ENCODE measurements around the gene UCP2.

- TF ChIP-seq, protein P1, sequence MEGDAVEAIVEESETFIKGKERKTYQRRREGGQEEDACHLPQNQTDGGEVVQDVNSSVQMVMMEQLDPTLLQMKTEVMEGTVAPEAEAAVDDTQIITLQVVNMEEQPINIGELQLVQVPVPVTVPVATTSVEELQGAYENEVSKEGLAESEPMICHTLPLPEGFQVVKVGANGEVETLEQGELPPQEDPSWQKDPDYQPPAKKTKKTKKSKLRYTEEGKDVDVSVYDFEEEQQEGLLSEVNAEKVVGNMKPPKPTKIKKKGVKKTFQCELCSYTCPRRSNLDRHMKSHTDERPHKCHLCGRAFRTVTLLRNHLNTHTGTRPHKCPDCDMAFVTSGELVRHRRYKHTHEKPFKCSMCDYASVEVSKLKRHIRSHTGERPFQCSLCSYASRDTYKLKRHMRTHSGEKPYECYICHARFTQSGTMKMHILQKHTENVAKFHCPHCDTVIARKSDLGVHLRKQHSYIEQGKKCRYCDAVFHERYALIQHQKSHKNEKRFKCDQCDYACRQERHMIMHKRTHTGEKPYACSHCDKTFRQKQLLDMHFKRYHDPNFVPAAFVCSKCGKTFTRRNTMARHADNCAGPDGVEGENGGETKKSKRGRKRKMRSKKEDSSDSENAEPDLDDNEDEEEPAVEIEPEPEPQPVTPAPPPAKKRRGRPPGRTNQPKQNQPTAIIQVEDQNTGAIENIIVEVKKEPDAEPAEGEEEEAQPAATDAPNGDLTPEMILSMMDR (conservative IDR thresholded peaks at IDR 0.05; ENCODE audit: low read length) = no peak
- TF ChIP-seq EZH2phosphoT487 (IDR thresholded peaks at IDR 0.05; ENCODE audit: borderline replicate concordance, low read depth, low read length) = no peak
Measured at GRCh38 chr11:73990730-73991129, 8.1 kb upstream of the UCP2 start.
